Duodenal mucosa (tissue), 2 donors: ENCODE results near the gene GTPBP4.

ENCODE experiments used
- H3K27ac ChIP-seq: one replicate; pipeline ENCODE4 v1.7.0; 2013; ENCODE audit warnings: low read depth, low read length
- H3K27me3 ChIP-seq, 2 donors: one replicate each; pipeline ENCODE4 v1.7.0; 2013; ENCODE audit warnings: low read length in 2 of 2, control low read depth in 1 of 2; ENCODE audit not compliant: insufficient read depth in 2 of 2, control insufficient read depth in 1 of 2
- H3K36me3 ChIP-seq, 2 donors: one replicate each; pipeline ENCODE4 v1.7.0; 2013; ENCODE audit warnings: low read length in 2 of 2, control low read depth in 1 of 2; ENCODE audit not compliant: insufficient read depth in 2 of 2, control insufficient read depth in 1 of 2
- H3K4me1 ChIP-seq, 2 donors: one replicate each; pipeline ENCODE4 v1.7.0; 2013; ENCODE audit warnings: low read length in 2 of 2, control low read depth in 1 of 2; ENCODE audit not compliant: insufficient read depth in 2 of 2, control insufficient read depth in 1 of 2
- H3K4me3 ChIP-seq, 2 donors: one replicate each; pipeline ENCODE4 v1.7.0; 2013; ENCODE audit warnings: low read length in 2 of 2, low read depth in 1 of 2
- H3K9ac ChIP-seq, 2 donors: one replicate each; pipeline ENCODE4 v1.7.0; 2013; ENCODE audit warnings: low read length in 2 of 2, low read depth in 1 of 2
- H3K9me3 ChIP-seq, 2 donors: one replicate each; pipeline ENCODE4 v1.7.0; 2013; ENCODE audit warnings: low read length in 2 of 2, control low read depth in 1 of 2; ENCODE audit not compliant: control insufficient read depth in 1 of 2

The GTPBP4 gene

GRCh38 chr10:1020460-1020859 is 32.2 kb downstream of the GTPBP4 start:
- H3K27ac ChIP-seq: no peak overlapping the region
- no peak overlapping the region for H3K4me3 ChIP-seq
- no peaks in the 10 kb centered on the region for H3K4me1 ChIP-seq
- H3K9me3 ChIP-seq: no peaks in the 10 kb centered on the region
- H3K27me3 ChIP-seq: no peaks in the 10 kb centered on the region
- H3K9ac ChIP-seq: no peak overlapping the region
- peaks cover 30 to 40% of the 10 kb centered on the region in 2 donors for H3K36me3 ChIP-seq

DNA sequence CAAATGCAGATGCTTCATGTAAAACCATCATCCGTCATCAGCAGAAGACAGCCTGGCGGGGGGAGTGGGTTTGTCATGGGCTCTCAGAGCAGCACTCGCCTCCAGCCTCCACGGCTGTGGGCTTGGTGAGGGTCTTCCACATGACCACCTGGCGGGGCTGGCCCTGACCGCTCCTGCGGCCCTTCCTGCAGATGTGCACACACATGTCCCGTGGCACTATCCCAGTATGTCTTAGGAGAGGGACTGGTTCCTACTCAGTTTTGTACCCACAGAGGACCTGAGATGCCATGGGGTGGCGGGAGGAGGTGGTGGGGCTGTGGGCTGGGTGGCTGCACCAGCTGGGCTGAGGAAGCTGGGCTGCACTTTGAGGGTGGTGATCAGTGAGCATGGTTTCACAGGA is 32.7 kb downstream of the GTPBP4 start:
- no peak overlapping the region for H3K4me3 ChIP-seq
- H3K9ac ChIP-seq: no peak overlapping the region
- no peak overlapping the region for H3K27ac ChIP-seq
- H3K27me3 ChIP-seq: no peaks in the 10 kb centered on the region
- no peaks in the 10 kb centered on the region for H3K4me1 ChIP-seq
- no peaks in the 10 kb centered on the region for H3K9me3 ChIP-seq
- H3K36me3 ChIP-seq: peaks cover 25 to 35% of the 10 kb centered on the region in 2 donors

DNA sequence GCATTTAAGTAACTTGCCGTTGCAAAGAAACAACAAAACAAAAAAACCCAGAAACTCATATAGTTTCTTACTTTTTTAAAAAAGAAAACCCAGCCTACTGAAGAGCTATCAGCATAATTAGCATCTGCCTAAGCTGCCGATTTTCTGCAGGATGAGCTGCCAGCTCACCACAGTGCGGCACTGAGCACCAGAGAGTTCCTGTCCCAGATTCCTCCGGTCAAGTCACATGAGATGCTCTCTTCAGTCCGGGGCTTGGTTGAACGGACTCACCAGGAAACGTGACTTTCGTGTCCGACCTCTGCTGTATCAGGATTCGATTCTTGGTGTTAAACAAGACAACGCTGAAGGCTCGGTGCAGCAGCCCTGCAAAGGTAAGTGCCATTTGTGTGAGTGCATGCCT is 34.2 kb downstream of the GTPBP4 start:
- Histone ChIP-seq H3K27me3 (no peaks in the 10 kb centered on the region), H3K36me3 (peaks cover 11 to 23% of the 10 kb centered on the region in 2 donors), H3K9ac (no peak overlapping the region), H3K9me3 (no peaks in the 10 kb centered on the region), H3K4me1 (no peaks in the 10 kb centered on the region), H3K4me3 (no peak overlapping the region), H3K27ac (no peak overlapping the region)

DNA sequence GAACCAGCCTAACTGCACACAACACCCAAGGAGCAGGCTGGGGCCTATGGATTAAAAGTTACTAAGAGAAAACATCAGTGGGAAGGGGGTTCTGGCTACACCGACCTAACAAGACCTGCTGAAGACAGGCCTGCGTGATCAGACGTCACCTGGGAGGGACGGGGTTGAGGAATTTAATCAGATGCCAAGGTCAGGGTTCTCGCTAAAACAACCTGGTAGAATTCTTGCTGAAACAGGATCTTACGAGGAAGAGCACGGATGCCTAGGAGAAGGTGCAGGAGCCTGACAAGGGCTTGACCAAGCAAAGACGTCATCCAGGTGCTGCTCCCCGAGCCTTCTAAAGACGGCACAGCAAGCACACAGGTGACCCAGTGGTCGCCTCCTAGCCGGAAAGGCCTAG is 35.9 kb downstream of the GTPBP4 start:
- Histone ChIP-seq H3K27me3 (no peaks in the 10 kb centered on the region), H3K27ac (no peak overlapping the region), H3K4me1 (no peaks in the 10 kb centered on the region), H3K4me3 (no peak overlapping the region), H3K9me3 (no peaks in the 10 kb centered on the region), H3K9ac (no peak overlapping the region), H3K36me3 (peaks cover 5 to 13% of the 10 kb centered on the region in 2 donors)

DNA sequence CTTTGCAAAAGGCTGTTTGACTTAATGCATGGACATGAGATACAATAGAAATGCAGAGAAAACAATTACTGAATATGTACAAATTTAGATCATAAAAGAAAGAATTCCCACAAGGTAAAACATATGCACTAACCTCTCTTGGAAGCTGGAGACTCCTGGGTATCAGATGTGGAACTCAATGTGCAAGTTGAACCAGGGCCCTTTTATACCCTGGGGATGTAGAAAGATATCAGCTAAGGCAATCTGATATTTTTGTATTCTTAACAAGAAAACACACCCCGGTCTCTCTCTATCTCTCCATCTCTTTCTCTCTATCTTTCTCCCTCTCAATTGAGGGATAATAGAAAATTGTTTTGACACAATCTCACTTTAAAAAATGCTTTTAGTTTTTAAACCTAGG is 37.4 kb downstream of the GTPBP4 start, which contains the start of gene IDI2:
IDI2 (minus strand) TSS at position 177 of the 400 bp plus-strand sequence. CDS start 1,136 bp downstream, outside the sequence.
- Histone ChIP-seq H3K27me3 (no peaks in the 10 kb centered on the region), H3K4me3 (no peak within 1 kb of the TSS), H3K36me3 (peaks cover 0 to 4% of the 10 kb centered on the region in 2 donors), H3K4me1 (no peaks in the 10 kb centered on the region), H3K27ac (no peak within 1 kb of the TSS), H3K9me3 (no peaks in the 10 kb centered on the region), H3K9ac (no peak within 1 kb of the TSS)

- H3K27ac ChIP-seq: no peak overlapping the region
Observed at GRCh38 chr10:1026578-1026977, 38.3 kb downstream of the GTPBP4 start.

GRCh38 chr10:1029838-1030237 is 41.6 kb downstream of the GTPBP4 start:
- Histone ChIP-seq H3K36me3 (no peaks in the 10 kb centered on the region), H3K27me3 (no peaks in the 10 kb centered on the region), H3K9me3 (no peaks in the 10 kb centered on the region), H3K4me1 (no peaks in the 10 kb centered on the region), H3K9ac (no peak overlapping the region), H3K4me3 (no peak overlapping the region), H3K27ac (no peak overlapping the region)

More at GRCh38 chr10:1026578-1026977, 38.3 kb downstream of the GTPBP4 start:
- H3K9ac ChIP-seq: no peak overlapping the region
- no peaks in the 10 kb centered on the region for H3K9me3 ChIP-seq
- no peak overlapping the region for H3K4me3 ChIP-seq
- no peaks in the 10 kb centered on the region for H3K27me3 ChIP-seq
- peaks cover 0 to 4% of the 10 kb centered on the region in 2 donors for H3K36me3 ChIP-seq
- no peaks in the 10 kb centered on the region for H3K4me1 ChIP-seq

DNA sequence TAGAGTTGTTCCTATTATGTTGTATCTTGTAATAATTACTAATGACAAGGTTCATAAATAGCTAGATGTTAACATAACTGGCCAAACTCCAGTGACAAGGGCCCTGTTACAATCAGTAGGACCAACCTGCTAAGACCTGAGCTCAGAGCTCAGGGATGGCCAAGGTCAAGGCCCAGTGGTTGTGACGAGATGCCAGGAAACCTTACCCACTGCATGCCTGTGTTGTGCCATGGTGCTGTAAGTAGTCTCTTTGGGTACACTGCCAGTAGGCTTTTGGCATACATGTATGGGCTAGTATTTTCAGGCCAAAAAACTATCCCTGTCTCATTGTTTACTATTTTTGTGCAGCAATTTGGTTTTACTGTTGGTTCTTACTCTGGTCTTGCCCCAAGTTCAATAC is 45.4 kb downstream of the GTPBP4 start:
- Histone ChIP-seq H3K36me3 (peaks cover 0 to 17% of the 10 kb centered on the region in 2 donors), H3K9me3 (no peaks in the 10 kb centered on the region), H3K4me3 (no peak overlapping the region), H3K27me3 (no peaks in the 10 kb centered on the region), H3K27ac (no peak overlapping the region), H3K4me1 (peaks cover 6% of the 10 kb centered on the region in 2 donors), H3K9ac (no peak overlapping the region)

- Histone ChIP-seq H3K27ac (no peak overlapping the region), H3K4me1 (peaks cover 6% of the 10 kb centered on the region in 2 donors), H3K9ac (no peak overlapping the region), H3K36me3 (peaks cover 5 to 20% of the 10 kb centered on the region in 2 donors), H3K9me3 (no peaks in the 10 kb centered on the region), H3K4me3 (no peak overlapping the region), H3K27me3 (no peaks in the 10 kb centered on the region)
Observed at GRCh38 chr10:1034758-1035157, 46.5 kb downstream of the GTPBP4 start.

GRCh38 chr10:1035201-1035600 is 47.0 kb downstream of the GTPBP4 start:
- Histone ChIP-seq H3K27ac (no peak overlapping the region), H3K4me3 (no peak overlapping the region), H3K9ac (no peak overlapping the region)

GRCh38 chr10:1036341-1036791 is 48.1 kb downstream of the GTPBP4 start:
- no peak overlapping the region for H3K9ac ChIP-seq
- H3K27ac ChIP-seq: no peak overlapping the region
- H3K36me3 ChIP-seq: peaks cover 5 to 32% of the 10 kb centered on the region in 2 donors

More at GRCh38 chr10:1035201-1035600, 47.0 kb downstream of the GTPBP4 start:
- H3K27me3 ChIP-seq: no peaks in the 10 kb centered on the region
- peaks cover 6% of the 10 kb centered on the region in 2 donors for H3K4me1 ChIP-seq
- no peaks in the 10 kb centered on the region for H3K9me3 ChIP-seq
- H3K36me3 ChIP-seq: peaks cover 5 to 23% of the 10 kb centered on the region in 2 donors

More at GRCh38 chr10:1036341-1036791, 48.1 kb downstream of the GTPBP4 start:
- peaks cover 6% of the 10 kb centered on the region in 2 donors for H3K4me1 ChIP-seq
- H3K4me3 ChIP-seq: no peak overlapping the region
- no peaks in the 10 kb centered on the region for H3K27me3 ChIP-seq
- no peaks in the 10 kb centered on the region for H3K9me3 ChIP-seq
